A673 (cell line): ENCODE results near the gene ANKRD52. TPM values are rescaled to one million over a fixed set of nuclear protein-coding genes. Genes with fewer than 3 reads are reported as not detected.

ENCODE experiments used
- BruUV-seq: library from RNA; stranded (reverse); fragments of 400-500 nt; replicated peaks from 2 replicates; lab custom pipeline; 2021; lab: Mats Ljungman, UMichigan
- CTCF ChIA-PET: fragments of 300-600 bp; sonication (Branson Sonifier 250); formaldehyde crosslinking; loops from one replicate; lab custom pipeline; 2022; ENCODE audit warnings: antibody characterized with exemption; lab: Charles Lee
- POLR2A ChIA-PET: fragments of 300-600 bp; sonication (Branson Sonifier 250); formaldehyde crosslinking; loops from one replicate; lab custom pipeline; 2022; ENCODE audit warnings: antibody characterized with exemption; ENCODE audit not compliant: low non-redundant PET; lab: Charles Lee
- DNase-seq: peaks from one replicate; pipeline ENCODE4 v3.0.0-alpha.2; 2015; ENCODE audit warnings: low spot score
- H3K27ac ChIP-seq: fragments of 200-600 bp; sonication (generic); 2 replicates; pipeline ENCODE4 v1.5.1; 2016; ENCODE audit warnings: mixed run types, low read depth, mild to moderate bottlenecking, mixed read lengths, antibody characterized with exemption, low read length; ENCODE audit not compliant: poor library complexity, severe bottlenecking
- H3K27me3 ChIP-seq: fragments of 200-600 bp; sonication (generic); replicated peaks from 2 replicates; pipeline ENCODE4 v1.6.1; 2017; ENCODE audit warnings: mixed run types, low read depth, mild to moderate bottlenecking, mixed read lengths, antibody characterized with exemption, low read length; ENCODE audit not compliant: insufficient read depth, poor library complexity
- H3K36me3 ChIP-seq: fragments of 200-600 bp; sonication (generic); 2 replicates; pipeline ENCODE4 v1.6.1; 2016; ENCODE audit warnings: mixed run types, mild to moderate bottlenecking, mixed read lengths, antibody characterized with exemption, low read length; ENCODE audit not compliant: insufficient read depth, poor library complexity, severe bottlenecking
- H3K4me1 ChIP-seq: fragments of 200-600 bp; sonication (generic); 2 replicates; pipeline ENCODE4 v1.6.1; 2017; ENCODE audit warnings: mixed run types, mild to moderate bottlenecking, mixed read lengths, antibody characterized with exemption, low read length; ENCODE audit not compliant: insufficient read depth, poor library complexity, severe bottlenecking
- H3K4me3 ChIP-seq: fragments of 200-600 bp; sonication (generic); 2 replicates; pipeline ENCODE4 v1.5.1; 2016; ENCODE audit warnings: low read depth, mixed run types, mild to moderate bottlenecking, mixed read lengths, low read length; ENCODE audit not compliant: poor library complexity, severe bottlenecking
- H3K9me3 ChIP-seq: fragments of 200-600 bp; sonication (generic); 2 replicates; pipeline ENCODE4 v1.6.1; 2016; ENCODE audit warnings: mixed run types, low read depth, mild to moderate bottlenecking, mixed read lengths, antibody characterized with exemption, low read length; ENCODE audit not compliant: poor library complexity, severe bottlenecking
- EZH2 ChIP-seq: fragments of 200-600 bp; sonication (generic); IDR thresholded peaks from 2 replicates; pipeline ENCODE4 v1.6.1; 2017; ENCODE audit warnings: borderline replicate concordance, low read depth, mild to moderate bottlenecking, mixed read lengths, antibody characterized with exemption, low read length; ENCODE audit not compliant: poor library complexity, severe bottlenecking
- intact Hi-C: fragments of 100-400 bp; cut with micrococcal nuclease; formaldehyde crosslinking; loops from one replicate; pipeline ENCODE4 v1.10.0; 2022; ENCODE audit not compliant: unreplicated experiment
- total RNA-seq: library from RNA; stranded (reverse); gene quantifications from 2 replicates; pipeline ENCODE4 v1.2.3, GENCODE V29; 2021
- TF ChIP-seq, protein P1 (sequence below): fragments of 300-800, 200-600 bp; sonication (generic); conservative IDR thresholded peaks from 2 replicates; pipeline ENCODE4 v1.5.1; 2017; ENCODE audit warnings: low read depth, mild to moderate bottlenecking, antibody characterized with exemption, low read length, moderate library complexity, mixed read lengths

ANKRD52 gene
- total RNA-seq, 1 experiment from 2014 or later, result 74.7 TPM

DNA sequence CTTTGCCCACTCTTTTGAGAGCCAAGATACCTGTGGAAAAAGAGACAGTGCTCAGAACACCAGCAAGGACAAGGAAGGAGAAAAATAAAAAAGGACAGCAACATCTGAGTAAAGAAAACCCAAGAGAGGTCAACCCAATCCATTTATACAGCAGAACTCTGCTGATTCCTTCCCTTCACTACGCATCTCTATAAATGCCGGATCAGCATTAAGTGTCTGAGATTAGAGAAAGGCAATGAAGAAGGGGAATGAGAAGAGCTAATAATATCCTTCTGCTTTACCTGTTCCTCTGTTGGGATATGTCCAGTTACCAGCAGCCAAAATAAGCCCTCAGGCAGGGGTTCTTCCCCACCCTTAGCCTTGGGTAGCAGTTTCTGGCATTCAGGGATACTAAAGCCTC lies 24.4 kb upstream of the ANKRD52 start:
- no TSS peak for BruUV-seq
- no peak for TF ChIP-seq EZH2
- TF ChIP-seq, protein P1, sequence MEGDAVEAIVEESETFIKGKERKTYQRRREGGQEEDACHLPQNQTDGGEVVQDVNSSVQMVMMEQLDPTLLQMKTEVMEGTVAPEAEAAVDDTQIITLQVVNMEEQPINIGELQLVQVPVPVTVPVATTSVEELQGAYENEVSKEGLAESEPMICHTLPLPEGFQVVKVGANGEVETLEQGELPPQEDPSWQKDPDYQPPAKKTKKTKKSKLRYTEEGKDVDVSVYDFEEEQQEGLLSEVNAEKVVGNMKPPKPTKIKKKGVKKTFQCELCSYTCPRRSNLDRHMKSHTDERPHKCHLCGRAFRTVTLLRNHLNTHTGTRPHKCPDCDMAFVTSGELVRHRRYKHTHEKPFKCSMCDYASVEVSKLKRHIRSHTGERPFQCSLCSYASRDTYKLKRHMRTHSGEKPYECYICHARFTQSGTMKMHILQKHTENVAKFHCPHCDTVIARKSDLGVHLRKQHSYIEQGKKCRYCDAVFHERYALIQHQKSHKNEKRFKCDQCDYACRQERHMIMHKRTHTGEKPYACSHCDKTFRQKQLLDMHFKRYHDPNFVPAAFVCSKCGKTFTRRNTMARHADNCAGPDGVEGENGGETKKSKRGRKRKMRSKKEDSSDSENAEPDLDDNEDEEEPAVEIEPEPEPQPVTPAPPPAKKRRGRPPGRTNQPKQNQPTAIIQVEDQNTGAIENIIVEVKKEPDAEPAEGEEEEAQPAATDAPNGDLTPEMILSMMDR, result no peak
- Histone ChIP-seq H3K27me3 (no peaks in the 10 kb centered on the region), H3K9me3 (no peaks in the 10 kb centered on the region), H3K27ac (no peak overlapping the region), H3K4me1 (no peaks in the 10 kb centered on the region), H3K36me3 (peaks cover 72% of the 10 kb centered on the region), H3K4me3 (no peak overlapping the region)
- no peak for DNase-seq
- ChIA-PET POLR2A (no interaction called here), CTCF (no interaction called here)
- intact Hi-C loops, result no loop called here

- no peaks in the 10 kb centered on the region for H3K27me3 ChIP-seq
- H3K4me1 ChIP-seq, result no peaks in the 10 kb centered on the region
- no peaks in the 10 kb centered on the region for H3K9me3 ChIP-seq
- H3K4me3 ChIP-seq, result no peak overlapping the region
- H3K27ac ChIP-seq, result no peak overlapping the region
- intact Hi-C loops, result no loop called here
- no peak for DNase-seq
- ChIA-PET POLR2A (no interaction called here), CTCF (no interaction called here)
- peaks cover 75% of the 10 kb centered on the region for H3K36me3 ChIP-seq
- BruUV-seq, result no TSS peak
- TF ChIP-seq, protein P1, result no peak
- TF ChIP-seq EZH2, result no peak
Observed at GRCh38 chr12:56282030-56282429, 23.8 kb upstream of the ANKRD52 start.

GRCh38 chr12:56280849-56281248 lies 22.7 kb upstream of the ANKRD52 start:
- H3K4me1 ChIP-seq, result no peaks in the 10 kb centered on the region
- no TSS peak for BruUV-seq
- H3K27me3 ChIP-seq, result no peaks in the 10 kb centered on the region
- ChIA-PET CTCF (no interaction called here), POLR2A (no interaction called here)
- intact Hi-C loops, result no loop called here
- no peak for TF ChIP-seq EZH2
- TF ChIP-seq, protein P1, result no peak
- no peak for DNase-seq
- no peaks in the 10 kb centered on the region for H3K9me3 ChIP-seq
- no peak overlapping the region for H3K27ac ChIP-seq
- peaks cover 81% of the 10 kb centered on the region for H3K36me3 ChIP-seq
- no peak overlapping the region for H3K4me3 ChIP-seq
